Smooth muscle cell (in vitro differentiated cells): Measurements from ENCODE around the gene STAU1. TPM values are rescaled to one million over a fixed set of nuclear protein-coding genes. Genes with fewer than 3 reads are reported as not detected.
"Not testable (repeated sequence)": the region's sequence is repeated elsewhere in the genome, so short reads cannot be mapped to it uniquely, and the experiment has no call there.

Experiments
- DNase-seq: peaks from one replicate; lab custom pipeline; 2025; ENCODE audit not compliant: unreplicated experiment; lab: John Stamatoyannopoulos, UW
- H2AFZ ChIP-seq: fragments of 200-600 bp; sonication (generic); 2 replicates; pipeline ENCODE4 v1.6.0; 2016; ENCODE audit warnings: antibody characterized with exemption, low read depth, mild to moderate bottlenecking
- H3F3A ChIP-seq: fragments of 200-600 bp; sonication (generic); 2 replicates; pipeline ENCODE4 v1.6.0; 2017; ENCODE audit warnings: antibody characterized with exemption, low read depth
- H3K27ac ChIP-seq: fragments of 200-600 bp; sonication (generic); 2 replicates; pipeline ENCODE4 v1.5.1; 2016; ENCODE audit warnings: low read depth, mild to moderate bottlenecking
- H3K27me3 ChIP-seq: fragments of 200-600 bp; sonication (generic); 2 replicates; pipeline ENCODE4 v1.6.1; 2016; ENCODE audit warnings: low read depth, mild to moderate bottlenecking
- H3K36me3 ChIP-seq: fragments of 200-600 bp; sonication (generic); 2 replicates; pipeline ENCODE4 v1.5.1; 2016; ENCODE audit warnings: low read depth
- H3K4me1 ChIP-seq: fragments of 200-600 bp; sonication (generic); 2 replicates; pipeline ENCODE4 v1.5.1; 2016; ENCODE audit warnings: low read depth
- H3K4me2 ChIP-seq: fragments of 200-600 bp; sonication (generic); 2 replicates; pipeline ENCODE4 v1.6.0; 2016; ENCODE audit warnings: mild to moderate bottlenecking
- H3K4me3 ChIP-seq: fragments of 200-600 bp; sonication (generic); 2 replicates; pipeline ENCODE4 v1.5.1; 2016; ENCODE audit warnings: mild to moderate bottlenecking
- H3K79me2 ChIP-seq: fragments of 200-600 bp; sonication (generic); 2 replicates; pipeline ENCODE4 v1.6.0; 2016; ENCODE audit warnings: low read depth, mild to moderate bottlenecking
- H3K9ac ChIP-seq: fragments of 200-600 bp; sonication (generic); 2 replicates; pipeline ENCODE4 v1.6.0; 2016; ENCODE audit warnings: low read depth
- H3K9me3 ChIP-seq: fragments of 200-600 bp; sonication (generic); replicated peaks from 2 replicates; pipeline ENCODE4 v1.5.1; 2016; ENCODE audit warnings: low read depth
- H4K20me1 ChIP-seq: fragments of 200-600 bp; sonication (generic); 2 replicates; pipeline ENCODE4 v1.6.0; 2016; ENCODE audit warnings: low read depth
- CTCF ChIP-seq: fragments of 200-600 bp; sonication (generic); IDR thresholded peaks from 2 replicates; pipeline ENCODE4 v1.5.1; 2017; ENCODE audit warnings: borderline replicate concordance, mild to moderate bottlenecking, antibody characterized with exemption; ENCODE audit not compliant: insufficient read depth, poor library complexity, severe bottlenecking
- WGBS: methylation state at CpG from one replicate; pipeline ENCODE4 v1.1.7; 2016; ENCODE audit warnings: low lambda C conversion rate; 5-methylcytosine and 5-hydroxymethylcytosine counted together
- polyA plus RNA-seq: library from polyadenylated mRNA; unstranded; fragments of >200 nt; fragmentation: Nextera tagmentation; extraction: Ambion mirVana; gene quantifications from 2 replicates; pipeline ENCODE4 v1.2.1, GENCODE V29; 2016
- total RNA-seq: library from RNA; depleted of rRNA; stranded (reverse); fragments of >200 nt; gene quantifications from 2 replicates; pipeline ENCODE4 v1.2.3, GENCODE V29; 2014

Gene STAU1
- total and polyA plus RNA-seq, 2 experiments from 2014 or later, result 42.2 to 45.1 TPM

GRCh38 chr20:49103647-49104364 lies 84.3 kb downstream of the STAU1 start:
- DNase-seq, result no peak
- Histone ChIP-seq H3K27me3 (no peaks in the 10 kb centered on the region), H3F3A (no peaks in the 10 kb centered on the region), H4K20me1 (no peaks in the 10 kb centered on the region), H3K4me3 (no peak overlapping the region), H3K4me1 (peaks cover 5% of the 10 kb centered on the region), H3K9ac (no peak overlapping the region), H3K9me3 (no peaks in the 10 kb centered on the region), H3K4me2 (no peak overlapping the region), H2AFZ (no peak overlapping the region), H3K79me2 (no peaks in the 10 kb centered on the region), H3K36me3 (no peaks in the 10 kb centered on the region), H3K27ac (no peak overlapping the region)
- WGBS, result 97% methylated on average over 7 of the region's 7 CpGs
- no peak for TF ChIP-seq CTCF

GRCh38 chr20:49103019-49103418 lies 85.1 kb downstream of the STAU1 start:
- Histone ChIP-seq H3K27ac (no peak overlapping the region), H3K36me3 (no peaks in the 10 kb centered on the region), H3K27me3 (no peaks in the 10 kb centered on the region), H3K79me2 (no peaks in the 10 kb centered on the region), H4K20me1 (no peaks in the 10 kb centered on the region), H2AFZ (no peak overlapping the region), H3K4me3 (no peak overlapping the region), H3K4me1 (peaks cover 5% of the 10 kb centered on the region), H3K9me3 (no peaks in the 10 kb centered on the region), H3K9ac (no peak overlapping the region), H3F3A (no peaks in the 10 kb centered on the region), H3K4me2 (no peak overlapping the region)
- TF ChIP-seq CTCF, result no peak
- no peak for DNase-seq
- 98% methylated on average over 4 of the region's 4 CpGs for WGBS

- Histone ChIP-seq H3K36me3 (peaks cover 6% of the 10 kb centered on the region), H3K9ac (no peak overlapping the region), H3K79me2 (no peaks in the 10 kb centered on the region), H2AFZ (no peak overlapping the region), H4K20me1 (no peaks in the 10 kb centered on the region), H3K4me3 (no peak overlapping the region), H3K27ac (no peak overlapping the region), H3K9me3 (no peaks in the 10 kb centered on the region), H3K4me2 (no peak overlapping the region), H3K27me3 (no peaks in the 10 kb centered on the region), H3K4me1 (peaks cover 5% of the 10 kb centered on the region), H3F3A (no peaks in the 10 kb centered on the region)
- WGBS, result 97% methylated on average over 4 of the region's 4 CpGs
- TF ChIP-seq CTCF, result no peak
- DNase-seq, result no peak
Observed at GRCh38 chr20:49100972-49101371, 87.2 kb downstream of the STAU1 start.

- not testable (repeated sequence) for H3K4me1 ChIP-seq, H4K20me1 ChIP-seq, H3K79me2 ChIP-seq, H3F3A ChIP-seq, H3K9me3 ChIP-seq, H3K4me3 ChIP-seq, H2AFZ ChIP-seq, H3K4me2 ChIP-seq, H3K9ac ChIP-seq, H3K27me3 ChIP-seq, H3K36me3 ChIP-seq, H3K27ac ChIP-seq, DNase-seq
- 97% methylated on average over 5 of the region's 5 CpGs for WGBS
Observed at GRCh38 chr20:49100292-49100691, 87.8 kb downstream of the STAU1 start.
